Measurements from ENCODE around the gene GNL1. TPM values are rescaled to one million over a fixed set of nuclear protein-coding genes. Genes with fewer than 3 reads are reported as not detected.

The GNL1 gene
- total RNA-seq, 1 experiment from 2014 or later = 94.1 TPM

- no peaks in the 10 kb centered on the region for H3K9me3 ChIP-seq
- no peaks in the 10 kb centered on the region for H3K27me3 ChIP-seq (replicated peaks; ENCODE audit: control insufficient read depth, insufficient read depth, low read length)
- H3K4me3 ChIP-seq (ENCODE audit: low read depth, low read length) = peak overlapping the region; percentile 88
- H3K4me1 Mint-ChIP-seq (ENCODE audit: low read depth, unreplicated experiment) = peaks cover 14% of the 10 kb centered on the region
- peak; percentile 39 to 50 for DNase-seq
- H3K4me1 ChIP-seq = peaks cover 5% of the 10 kb centered on the region; the same call in 1 of the 2 replicates
- no peaks in the 10 kb centered on the region for H3K27me3 Mint-ChIP-seq (ENCODE audit: insufficient read depth, unreplicated experiment)
- peak overlapping the region; percentile 100 for H3K27ac Mint-ChIP-seq (ENCODE audit: unreplicated experiment)
- ChIA-PET POLR2A (interaction anchor here (0.6 kb wide), 1 partner anchor 89 kb away, joined by 3 read pairs; no protein-coding TSS in a partner anchor), CTCF (interaction anchor here (1.3 to 2.4 kb wide), 4 partner anchors 10 to 73 kb away, joined by 3 to 20 read pairs (median 4); no protein-coding TSS in a partner anchor)
- intact Hi-C loops (cut with micrococcal nuclease; ENCODE audit: unreplicated experiment) = loop anchor here (5.0 kb wide), 1 partner anchor 42 kb away; no protein-coding TSS in a partner anchor
- no TSS peak for BruUV-seq (replicated peaks)
- peaks cover 56% of the 10 kb centered on the region for H3K36me3 Mint-ChIP-seq (ENCODE audit: insufficient read depth, unreplicated experiment)
- peak overlapping the region; percentile 95 for H3K4me3 Mint-ChIP-seq (ENCODE audit: unreplicated experiment)
- peak in 1 of 2 experiments; percentile 12 for TF ChIP-seq CTCF (IDR thresholded peaks at IDR 0.05; ENCODE audit: insufficient read depth in 1 of 2, low read depth in 1 of 2, low read length in 1 of 2, severe bottlenecking in 1 of 2, unreplicated experiment in 1 of 2)
- H3K36me3 ChIP-seq (ENCODE audit: control insufficient read depth, insufficient read depth, low read length) = peaks cover 7% of the 10 kb centered on the region
- no peaks in the 10 kb centered on the region for H3K9me3 Mint-ChIP-seq (ENCODE audit: unreplicated experiment)
Measured at GRCh38 chr6:30554962-30555815, 1.1 kb downstream of the GNL1 start.

GRCh38 chr6:30554404-30554803 is 1.9 kb downstream of the GNL1 start:
- Histone ChIP-seq H3K4me3 (ENCODE audit: low read depth, low read length) (no peak overlapping the region), H3K9me3 (no peaks in the 10 kb centered on the region)

More at GRCh38 chr6:30554404-30554803, 1.9 kb downstream of the GNL1 start:
- Mint-ChIP-seq H3K27ac (ENCODE audit: unreplicated experiment) (no peak overlapping the region), H3K4me3 (ENCODE audit: unreplicated experiment) (peak overlapping the region; percentile 95), H3K27me3 (ENCODE audit: insufficient read depth, unreplicated experiment) (no peaks in the 10 kb centered on the region), H3K9me3 (ENCODE audit: unreplicated experiment) (no peaks in the 10 kb centered on the region), H3K4me1 (ENCODE audit: low read depth, unreplicated experiment) (peaks cover 14% of the 10 kb centered on the region), H3K36me3 (ENCODE audit: insufficient read depth, unreplicated experiment) (peaks cover 56% of the 10 kb centered on the region)
- Histone ChIP-seq H3K27me3 (replicated peaks; ENCODE audit: control insufficient read depth, insufficient read depth, low read length) (no peaks in the 10 kb centered on the region), H3K4me1 (peaks cover 5% of the 10 kb centered on the region; the same call in 1 of the 2 replicates), H3K36me3 (ENCODE audit: control insufficient read depth, insufficient read depth, low read length) (peaks cover 9% of the 10 kb centered on the region)
- ChIA-PET POLR2A (interaction anchor here (0.6 kb wide), 1 partner anchor 88 kb away, joined by 3 read pairs; no protein-coding TSS in a partner anchor), CTCF (interaction anchor here (1.3 to 2.4 kb wide), 4 partner anchors 9 to 72 kb away, joined by 3 to 20 read pairs (median 4); no protein-coding TSS in a partner anchor)
- no TSS peak for BruUV-seq (replicated peaks)
- DNase-seq = no peak
- intact Hi-C loops (cut with micrococcal nuclease; ENCODE audit: unreplicated experiment) = no loop called here
- TF ChIP-seq CTCF (IDR thresholded peaks at IDR 0.05; ENCODE audit: insufficient read depth in 1 of 2, low read depth in 1 of 2, low read length in 1 of 2, severe bottlenecking in 1 of 2, unreplicated experiment in 1 of 2) = no peak
